Measurements from ENCODE around the gene GPR176.

DNA sequence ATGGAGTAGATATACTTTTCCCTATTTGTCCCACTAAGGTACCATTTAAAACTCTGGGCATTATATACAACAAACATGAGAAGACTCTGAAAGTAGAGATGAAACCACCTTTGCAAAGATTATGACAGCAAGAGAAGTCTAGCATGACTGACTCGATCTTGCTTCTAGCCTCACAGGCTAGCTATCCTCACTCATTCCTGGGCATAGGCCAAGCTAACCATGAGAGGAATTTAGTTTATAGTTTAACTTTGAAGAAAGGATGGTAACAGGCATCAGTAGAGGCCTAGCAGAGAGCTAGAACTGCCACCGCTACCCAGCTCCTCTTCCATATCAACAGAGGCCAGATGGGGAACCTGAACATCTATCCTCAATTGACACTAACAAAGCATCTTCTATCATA is 74.0 kb downstream of the GPR176 start:
- TF ChIP-seq, protein P1, sequence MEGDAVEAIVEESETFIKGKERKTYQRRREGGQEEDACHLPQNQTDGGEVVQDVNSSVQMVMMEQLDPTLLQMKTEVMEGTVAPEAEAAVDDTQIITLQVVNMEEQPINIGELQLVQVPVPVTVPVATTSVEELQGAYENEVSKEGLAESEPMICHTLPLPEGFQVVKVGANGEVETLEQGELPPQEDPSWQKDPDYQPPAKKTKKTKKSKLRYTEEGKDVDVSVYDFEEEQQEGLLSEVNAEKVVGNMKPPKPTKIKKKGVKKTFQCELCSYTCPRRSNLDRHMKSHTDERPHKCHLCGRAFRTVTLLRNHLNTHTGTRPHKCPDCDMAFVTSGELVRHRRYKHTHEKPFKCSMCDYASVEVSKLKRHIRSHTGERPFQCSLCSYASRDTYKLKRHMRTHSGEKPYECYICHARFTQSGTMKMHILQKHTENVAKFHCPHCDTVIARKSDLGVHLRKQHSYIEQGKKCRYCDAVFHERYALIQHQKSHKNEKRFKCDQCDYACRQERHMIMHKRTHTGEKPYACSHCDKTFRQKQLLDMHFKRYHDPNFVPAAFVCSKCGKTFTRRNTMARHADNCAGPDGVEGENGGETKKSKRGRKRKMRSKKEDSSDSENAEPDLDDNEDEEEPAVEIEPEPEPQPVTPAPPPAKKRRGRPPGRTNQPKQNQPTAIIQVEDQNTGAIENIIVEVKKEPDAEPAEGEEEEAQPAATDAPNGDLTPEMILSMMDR (IDR thresholded peaks at IDR 0.05; ENCODE audit: poor library complexity) = no peak
- no peak for TF ChIP-seq EZH2phosphoT487 (IDR thresholded peaks at IDR 0.05; ENCODE audit: low read depth, severe bottlenecking, unreplicated experiment)
- TF ChIP-seq EZH2 (IDR thresholded peaks at IDR 0.05; ENCODE audit: borderline replicate concordance) = no peak
